GM21825 (cell line): Measurements from ENCODE around the gene TIMM13.
"Not testable (repeated sequence)": the region's sequence is repeated elsewhere in the genome, so short reads cannot be mapped to it uniquely, and the experiment has no call there.

Source experiments
- ATAC-seq: cut with Tn5 transposase; IDR thresholded peaks from one replicate; pipeline ENCODE4 v1.9.1; 2021; ENCODE audit warnings: mild to moderate bottlenecking, moderate library complexity; ENCODE audit not compliant: unreplicated experiment

Gene TIMM13

DNA sequence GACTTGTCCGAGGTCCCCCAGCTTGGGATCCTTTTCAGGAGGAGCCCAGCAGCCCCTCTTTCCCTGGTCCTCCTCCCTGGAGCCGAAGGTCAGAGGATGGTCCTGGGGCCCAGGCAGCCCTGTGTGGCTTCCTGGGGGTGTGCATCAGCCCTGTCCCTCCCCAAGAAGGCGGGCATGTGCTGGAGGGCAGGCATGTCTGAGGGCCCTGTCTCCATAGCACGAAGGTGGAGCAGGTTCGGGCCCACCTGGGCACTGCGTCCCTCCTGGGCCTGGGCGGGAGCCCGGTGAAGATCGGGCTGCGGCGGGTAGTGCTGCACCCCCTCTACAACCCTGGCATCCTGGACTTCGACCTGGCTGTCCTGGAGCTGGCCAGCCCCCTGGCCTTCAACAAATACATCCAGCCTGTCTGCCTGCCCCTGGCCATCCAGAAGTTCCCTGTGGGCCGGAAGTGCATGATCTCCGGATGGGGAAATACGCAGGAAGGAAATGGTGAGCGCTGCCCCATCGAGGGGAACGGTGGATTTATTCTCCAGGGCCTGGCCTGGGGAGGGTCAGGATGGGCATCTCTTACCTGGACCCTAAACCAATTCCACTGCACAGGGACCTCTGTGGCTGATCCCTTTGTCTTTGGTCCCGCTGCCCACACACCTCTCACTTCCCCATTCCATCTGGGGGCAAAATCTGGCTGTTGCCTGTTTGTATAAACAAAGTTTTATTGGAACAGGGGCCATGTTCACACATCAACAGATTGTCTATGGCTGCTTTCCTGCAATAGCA lies 10.9 kb downstream of the TIMM13 start:
- no peak for ATAC-seq

DNA sequence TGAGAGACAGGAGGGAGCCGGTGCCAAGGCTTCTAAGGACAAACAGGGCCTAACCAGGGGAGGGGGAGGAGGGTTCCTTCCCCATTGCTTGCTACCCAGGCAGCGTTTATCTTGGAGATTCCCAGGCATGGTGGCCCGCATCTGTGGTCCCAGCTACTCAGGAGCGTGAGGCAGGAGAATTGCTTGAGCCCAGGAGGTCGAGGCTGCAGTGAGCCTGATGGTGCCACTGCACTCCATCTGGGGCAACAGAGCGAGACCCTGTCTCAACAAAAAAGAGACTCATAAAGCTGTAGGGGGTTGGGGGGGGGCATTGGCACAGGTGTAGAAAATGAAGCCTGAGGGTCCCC lies 11.4 kb downstream of the TIMM13 start:
- ATAC-seq, result no peak

DNA sequence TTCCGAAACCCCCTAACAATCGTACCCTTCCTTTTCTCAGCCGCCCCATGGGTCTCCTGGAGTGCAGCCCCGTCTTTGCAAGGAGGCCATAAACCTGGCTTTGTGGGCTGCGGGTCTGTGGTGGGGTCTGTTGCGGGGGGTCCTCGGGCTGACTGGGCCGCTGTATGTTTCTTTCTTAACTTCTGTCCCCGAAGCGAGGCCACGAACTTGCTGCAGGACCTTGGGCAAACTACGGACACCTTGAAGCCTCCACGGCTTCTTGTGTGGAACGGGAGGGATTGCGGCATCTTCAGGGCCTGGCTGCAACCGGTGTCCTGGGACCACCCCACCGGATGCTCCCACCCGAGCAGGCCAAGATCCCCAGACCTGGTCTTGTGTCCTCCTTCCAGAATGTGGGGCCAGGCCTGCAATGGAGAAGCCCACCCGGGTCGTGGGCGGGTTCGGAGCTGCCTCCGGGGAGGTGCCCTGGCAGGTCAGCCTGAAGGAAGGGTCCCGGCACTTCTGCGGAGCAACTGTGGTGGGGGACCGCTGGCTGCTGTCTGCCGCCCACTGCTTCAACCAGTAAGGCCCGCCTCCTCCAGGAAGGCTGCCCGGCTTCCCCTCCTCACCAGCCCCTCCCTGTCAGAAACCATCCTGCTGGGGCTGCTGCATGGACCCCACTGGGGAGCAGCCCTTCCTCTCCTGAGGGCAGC lies 12.0 kb downstream of the TIMM13 start:
- no peak for ATAC-seq

DNA sequence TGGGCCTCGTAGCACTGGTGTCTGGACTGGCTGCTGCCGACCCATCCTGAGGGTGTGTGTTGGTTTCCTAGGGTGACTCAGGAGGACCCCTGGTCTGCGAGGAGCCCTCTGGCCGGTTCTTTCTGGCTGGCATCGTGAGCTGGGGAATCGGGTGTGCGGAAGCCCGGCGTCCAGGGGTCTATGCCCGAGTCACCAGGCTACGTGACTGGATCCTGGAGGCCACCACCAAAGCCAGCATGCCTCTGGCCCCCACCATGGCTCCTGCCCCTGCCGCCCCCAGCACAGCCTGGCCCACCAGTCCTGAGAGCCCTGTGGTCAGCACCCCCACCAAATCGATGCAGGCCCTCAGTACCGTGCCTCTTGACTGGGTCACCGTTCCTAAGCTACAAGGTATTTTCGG lies 13.8 kb downstream of the TIMM13 start:
- ATAC-seq, result no peak

DNA sequence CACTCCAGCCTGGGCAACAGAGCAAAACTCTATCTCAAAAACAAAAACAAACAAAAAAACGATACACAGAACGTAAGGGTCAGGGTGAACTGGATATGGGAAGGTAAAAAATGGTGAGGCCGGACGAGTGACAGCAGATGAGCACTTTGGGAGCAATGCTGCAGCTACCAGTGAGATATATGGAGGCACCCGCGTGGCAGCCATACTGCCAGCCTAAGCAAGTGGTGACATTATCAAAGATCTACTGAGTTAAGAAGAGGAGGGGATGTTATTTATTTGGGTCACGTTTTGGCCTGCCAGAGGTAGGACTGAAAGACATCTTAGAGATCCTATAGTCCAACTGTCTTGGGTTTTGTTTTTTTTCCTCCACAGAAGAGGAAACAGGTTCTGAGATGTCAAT lies 14.2 kb downstream of the TIMM13 start:
- no peak for ATAC-seq

DNA sequence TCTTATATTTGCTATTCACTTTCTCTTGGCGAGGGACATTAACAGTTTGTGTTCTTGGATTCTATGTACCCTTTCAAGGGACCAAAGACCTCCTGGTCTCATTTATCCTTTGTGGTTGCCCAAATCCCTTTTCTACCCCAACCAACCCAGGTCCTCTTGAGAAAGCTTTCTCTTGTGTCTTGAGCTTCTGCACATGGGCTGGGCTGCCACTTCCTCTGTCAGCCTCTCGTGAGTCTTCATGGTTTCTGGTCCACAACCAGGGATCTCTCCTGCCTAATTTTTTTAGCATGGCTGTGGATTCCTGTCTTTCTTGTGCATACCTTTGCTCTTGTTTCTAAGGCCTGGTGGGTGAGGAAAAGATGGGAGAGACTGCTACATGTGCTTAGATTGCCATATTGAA lies 14.9 kb downstream of the TIMM13 start:
- no peak for ATAC-seq

DNA sequence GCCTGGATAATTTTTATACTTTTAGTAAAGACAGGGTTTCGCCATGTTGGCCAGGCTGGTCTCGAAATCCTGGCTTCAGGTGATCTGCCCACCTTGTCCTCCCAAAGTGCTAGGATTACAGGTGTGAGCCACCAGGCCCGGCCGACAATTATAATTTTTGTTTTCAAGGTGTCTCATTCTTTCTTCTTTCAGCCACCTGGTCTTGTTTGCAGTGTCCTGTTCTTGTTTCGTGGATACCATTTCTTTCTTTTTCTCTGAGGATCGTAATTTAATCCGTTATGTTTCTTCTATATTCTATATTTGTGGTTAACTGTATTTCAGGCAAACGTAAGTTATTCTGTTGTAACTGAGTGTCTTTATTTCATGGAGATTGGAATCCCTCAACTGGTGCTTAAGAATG lies 15.7 kb downstream of the TIMM13 start:
- ATAC-seq, result no peak

DNA sequence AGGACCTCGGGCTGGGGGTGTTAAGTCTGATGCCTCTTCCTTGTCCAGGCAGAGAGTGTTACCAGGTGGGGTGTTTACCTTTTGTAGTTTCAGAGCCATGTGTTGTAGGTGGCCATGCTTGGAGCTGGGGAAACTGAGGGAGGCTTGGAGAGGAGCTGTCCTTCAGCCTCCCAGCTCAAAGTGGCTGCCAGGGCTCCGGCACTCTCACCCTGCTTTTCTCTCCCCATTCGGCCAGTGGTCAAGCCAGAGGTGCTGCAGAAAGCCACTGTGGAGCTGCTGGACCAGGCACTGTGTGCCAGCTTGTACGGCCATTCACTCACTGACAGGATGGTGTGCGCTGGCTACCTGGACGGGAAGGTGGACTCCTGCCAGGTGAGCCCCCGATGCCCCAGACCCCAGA lies 17.4 kb downstream of the TIMM13 start:
- no peak for ATAC-seq

DNA sequence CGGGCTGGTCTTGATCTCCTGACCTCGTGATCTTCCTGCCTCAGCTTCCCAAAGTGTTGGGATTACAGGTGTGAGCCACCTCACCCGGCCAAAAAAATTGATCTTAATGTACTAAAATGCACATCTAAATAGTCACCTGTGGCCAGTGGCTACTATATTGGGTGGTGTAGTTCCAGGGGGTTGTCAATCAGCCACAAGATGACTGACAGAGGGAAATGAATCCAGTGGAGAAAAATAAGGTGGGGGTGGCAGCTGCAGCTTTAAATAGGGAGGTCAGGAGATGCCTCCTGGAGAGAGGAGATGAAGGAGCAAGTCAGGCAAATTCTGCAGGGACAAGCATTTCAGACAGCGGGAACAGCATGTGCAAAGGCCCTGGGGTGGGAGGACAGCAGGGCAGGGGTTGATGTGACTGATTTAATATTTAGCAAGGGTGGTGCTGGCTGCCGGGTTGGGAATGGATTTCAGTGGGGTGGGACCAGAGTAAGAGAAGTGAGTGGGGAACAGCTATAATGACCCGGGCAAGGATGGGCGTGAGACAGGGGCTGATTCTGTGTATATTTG lies 18.0 kb downstream of the TIMM13 start:
- ATAC-seq, result no peak

DNA sequence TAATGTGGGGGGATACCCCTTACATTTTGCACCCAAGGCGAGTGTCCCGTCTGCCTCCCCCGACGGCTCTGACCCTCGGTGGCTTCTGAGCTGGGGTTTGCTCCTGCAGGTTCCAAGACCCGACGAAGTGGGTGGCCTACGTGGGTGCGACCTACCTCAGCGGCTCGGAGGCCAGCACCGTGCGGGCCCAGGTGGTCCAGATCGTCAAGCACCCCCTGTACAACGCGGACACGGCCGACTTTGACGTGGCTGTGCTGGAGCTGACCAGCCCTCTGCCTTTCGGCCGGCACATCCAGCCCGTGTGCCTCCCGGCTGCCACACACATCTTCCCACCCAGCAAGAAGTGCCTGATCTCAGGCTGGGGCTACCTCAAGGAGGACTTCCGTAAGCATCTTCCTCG lies 19.1 kb downstream of the TIMM13 start:
- ATAC-seq, result no peak

DNA sequence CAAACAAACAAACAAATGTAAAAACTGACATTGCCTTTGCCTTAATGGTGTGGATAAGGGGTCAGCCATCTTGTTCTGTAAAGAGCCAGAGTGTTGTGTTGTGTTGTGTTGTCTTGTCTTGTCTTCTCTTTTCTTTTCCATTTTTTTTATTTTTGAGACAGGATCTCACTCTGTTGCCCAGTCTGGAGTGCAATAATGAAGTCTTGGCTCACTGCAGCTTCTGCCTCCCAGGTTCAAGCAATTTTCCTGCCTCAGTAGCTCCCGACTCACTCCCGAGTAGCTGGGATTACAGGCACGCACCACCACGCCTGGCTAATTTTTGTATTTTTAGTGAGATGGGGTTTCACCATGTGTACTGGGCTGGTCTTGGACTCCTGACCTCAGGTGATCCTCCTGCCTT lies 27.8 kb downstream of the TIMM13 start:
- ATAC-seq, result no peak

DNA sequence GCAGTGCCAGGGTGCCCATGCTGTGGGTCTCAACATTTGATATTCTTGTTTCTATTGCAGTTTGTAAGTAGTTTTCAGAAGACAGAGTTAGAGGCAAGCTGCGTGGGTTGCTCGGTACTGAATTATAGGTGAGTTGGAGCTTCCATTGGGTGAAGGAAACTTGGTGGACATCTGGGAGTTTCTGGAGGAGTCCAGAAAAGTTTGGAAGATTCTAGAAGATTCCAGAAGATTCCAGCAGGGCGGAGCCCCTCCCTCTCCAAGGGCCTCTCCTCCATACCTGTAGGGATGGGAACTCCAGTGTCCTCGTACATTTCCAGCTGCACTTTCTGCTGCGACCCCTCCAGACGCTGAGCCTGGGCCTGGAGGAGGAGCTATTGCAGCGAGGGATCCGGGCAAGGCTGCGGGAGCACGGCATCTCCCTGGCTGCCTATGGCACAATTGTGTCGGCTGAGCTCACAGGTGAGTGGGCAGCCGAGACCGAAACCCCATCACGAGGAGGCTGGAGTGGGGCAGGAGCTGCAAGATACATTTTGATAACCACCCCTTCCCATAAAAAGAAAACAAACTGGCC lies 28.6 kb downstream of the TIMM13 start:
- ATAC-seq, result no peak

DNA sequence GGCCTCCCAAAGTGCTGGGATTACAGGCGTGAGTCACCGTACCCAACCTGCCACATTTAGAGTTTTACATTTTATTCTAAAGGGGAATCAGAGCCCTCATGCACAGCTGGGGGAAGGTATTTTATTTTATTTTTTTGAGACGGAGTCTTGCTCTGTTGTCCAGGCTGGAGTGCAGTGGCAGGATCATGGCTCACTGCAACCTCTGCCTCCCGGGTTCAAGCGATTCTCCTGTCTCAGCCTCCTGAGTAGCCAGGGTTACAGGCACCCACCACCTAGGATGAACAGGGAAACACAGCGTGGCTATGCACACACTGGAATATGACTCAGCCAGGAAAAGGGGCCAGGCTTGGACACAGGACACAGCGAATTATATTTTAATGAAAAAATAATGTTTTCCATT lies 30.2 kb downstream of the TIMM13 start:
- ATAC-seq, result not testable (repeated sequence)

DNA sequence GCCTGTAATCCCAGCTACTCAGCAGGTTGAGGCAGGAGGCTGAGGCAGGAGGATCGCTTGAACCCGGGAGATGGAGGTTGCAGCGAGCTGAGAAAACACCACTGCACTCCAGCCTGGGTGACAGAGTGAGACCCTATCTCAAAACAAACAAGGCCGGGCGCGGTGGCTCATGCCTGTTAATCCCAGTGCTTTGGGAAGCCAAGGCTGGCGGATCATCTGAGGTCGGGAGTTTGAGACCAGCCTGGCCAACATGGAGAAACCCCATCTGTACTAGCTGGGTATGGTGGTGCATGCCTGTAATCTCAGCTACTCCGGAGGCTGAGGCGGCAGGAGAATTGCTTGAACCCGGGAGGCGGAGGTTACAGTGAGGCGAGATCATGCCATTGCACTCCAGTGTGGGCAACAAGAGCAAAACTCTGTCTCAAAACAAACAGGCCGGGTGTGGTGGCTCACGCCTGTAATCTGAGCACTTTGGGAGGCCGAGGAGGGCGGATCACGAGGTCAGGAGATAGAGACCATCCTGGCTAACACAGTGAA lies 32.0 kb downstream of the TIMM13 start:
- ATAC-seq, result not testable (repeated sequence)

DNA sequence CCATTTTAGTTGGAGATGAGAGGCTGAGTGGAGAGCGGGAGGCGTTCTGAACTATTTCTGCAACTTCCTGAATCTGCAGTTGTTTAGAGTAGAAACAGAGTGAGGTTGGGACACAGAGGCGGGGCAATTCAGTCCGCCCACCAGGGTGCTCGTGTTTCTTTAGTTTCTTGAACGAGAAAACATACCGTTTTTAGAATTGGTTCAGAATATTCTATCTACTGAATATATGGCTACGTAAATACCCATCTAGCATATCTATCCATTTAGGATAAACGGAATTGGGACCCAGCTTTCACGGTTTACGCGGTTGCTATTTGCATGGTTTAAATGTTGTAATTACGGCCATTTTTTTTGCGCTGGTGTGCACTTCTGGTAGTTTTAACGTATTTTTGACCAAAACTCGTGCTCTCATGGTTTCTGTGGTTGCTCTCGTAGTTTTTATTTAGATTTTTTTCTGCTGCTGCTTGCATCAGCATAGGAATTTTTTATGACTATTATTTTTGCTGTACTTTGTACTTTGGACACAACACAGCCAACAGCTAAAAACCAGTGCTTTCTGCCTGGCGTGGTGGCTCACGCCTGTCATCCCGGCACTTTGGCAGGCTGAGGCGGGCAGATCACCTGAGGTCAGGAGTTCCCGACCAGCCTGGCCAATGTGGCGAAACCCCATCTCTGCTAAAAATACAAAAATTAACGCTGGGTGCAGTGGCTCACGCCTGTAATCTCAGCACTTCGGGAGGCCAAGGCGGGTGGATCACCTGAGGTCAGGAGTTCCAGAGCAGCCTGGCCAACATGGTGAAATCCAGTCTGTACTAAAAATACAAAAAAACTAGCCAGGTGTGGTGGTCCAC lies 32.7 kb downstream of the TIMM13 start:
- no peak for ATAC-seq

DNA sequence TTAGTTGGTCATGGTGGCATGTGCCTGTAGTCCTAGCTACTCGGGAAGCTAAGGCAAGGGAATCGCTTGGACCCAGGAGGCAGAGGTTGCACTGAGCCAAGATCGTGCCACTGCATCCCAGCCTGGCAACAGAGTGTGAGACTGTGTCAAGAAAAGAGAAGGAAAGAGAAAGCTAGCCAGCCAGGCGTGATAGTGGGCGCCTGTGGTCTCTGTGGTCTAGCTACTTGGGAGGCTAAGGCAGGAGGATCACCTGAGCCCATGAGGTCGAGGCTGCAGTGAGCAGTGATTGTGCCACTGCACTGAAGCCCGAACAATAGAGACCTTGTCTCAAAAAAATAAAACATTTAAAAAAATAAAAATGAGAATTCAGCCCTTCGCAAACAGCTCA lies 33.3 kb downstream of the TIMM13 start:
- no peak for ATAC-seq

DNA sequence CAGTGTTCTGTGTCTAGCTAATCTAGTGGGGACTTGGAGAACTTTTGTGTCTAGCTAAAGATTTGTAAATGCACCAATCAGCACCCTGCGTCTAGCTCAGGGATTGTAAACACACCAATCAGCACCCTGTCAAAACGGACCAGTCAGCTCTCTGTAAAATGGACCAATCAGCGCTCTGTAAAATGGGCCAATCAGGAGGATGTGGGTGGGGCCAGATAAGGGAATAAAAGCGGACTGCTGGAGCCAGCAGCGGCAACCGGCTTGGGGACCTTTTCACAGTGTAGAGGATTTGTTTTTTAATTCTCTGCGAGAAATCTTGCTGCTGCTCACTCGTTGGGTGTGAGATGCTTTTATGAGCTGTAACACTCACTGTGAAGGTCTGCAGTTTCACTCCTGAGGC lies 34.5 kb downstream of the TIMM13 start:
- ATAC-seq, result not testable (repeated sequence)

DNA sequence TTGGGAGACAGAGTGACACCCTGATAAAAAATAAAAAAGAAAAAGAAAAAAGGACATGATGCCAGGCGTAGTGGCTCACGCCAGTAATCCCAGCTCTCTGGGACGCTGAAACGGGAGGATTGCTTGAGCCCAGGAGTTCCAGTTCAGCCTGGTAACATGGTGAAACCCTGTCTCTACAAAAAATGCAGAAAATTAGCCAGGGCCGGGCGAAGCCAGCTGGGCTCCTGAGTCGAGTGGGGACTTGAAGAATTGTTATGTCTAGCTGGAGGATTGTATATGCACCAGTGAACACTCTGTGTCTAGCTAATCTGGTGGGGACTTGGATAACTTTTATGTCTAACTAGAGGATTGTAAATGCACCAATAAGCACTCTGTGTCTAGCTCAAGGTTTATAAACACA lies 35.0 kb downstream of the TIMM13 start:
- no peak for ATAC-seq

DNA sequence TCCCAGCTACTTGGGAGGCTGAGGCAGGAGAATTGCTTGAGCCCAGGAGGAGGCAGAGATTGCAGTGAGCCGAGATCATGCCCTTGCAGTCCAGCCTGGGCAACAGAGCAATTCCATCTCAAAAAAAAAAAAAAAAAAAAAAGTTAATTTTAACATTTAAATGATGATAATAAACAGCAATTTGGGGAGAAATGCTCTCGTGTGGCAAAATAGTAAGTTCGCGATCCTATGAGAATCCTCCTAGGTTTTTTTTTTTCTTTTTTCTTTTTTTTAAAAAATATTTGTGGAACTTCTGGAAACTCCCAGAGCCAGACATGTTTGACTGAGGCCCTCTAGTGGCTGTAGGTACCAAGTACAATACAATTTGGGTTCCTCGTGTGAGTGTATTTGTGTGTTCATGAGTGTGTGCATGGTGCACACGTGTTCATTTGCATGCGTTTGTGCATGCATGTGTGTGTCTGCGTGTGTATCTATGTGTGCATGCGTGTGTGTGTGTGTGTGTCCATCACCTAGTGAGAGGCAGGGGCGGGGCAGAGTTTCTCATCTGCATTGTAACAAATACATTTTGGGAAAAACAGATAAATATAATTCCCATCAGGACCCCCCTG lies 36.2 kb downstream of the TIMM13 start:
- ATAC-seq, result no peak

DNA sequence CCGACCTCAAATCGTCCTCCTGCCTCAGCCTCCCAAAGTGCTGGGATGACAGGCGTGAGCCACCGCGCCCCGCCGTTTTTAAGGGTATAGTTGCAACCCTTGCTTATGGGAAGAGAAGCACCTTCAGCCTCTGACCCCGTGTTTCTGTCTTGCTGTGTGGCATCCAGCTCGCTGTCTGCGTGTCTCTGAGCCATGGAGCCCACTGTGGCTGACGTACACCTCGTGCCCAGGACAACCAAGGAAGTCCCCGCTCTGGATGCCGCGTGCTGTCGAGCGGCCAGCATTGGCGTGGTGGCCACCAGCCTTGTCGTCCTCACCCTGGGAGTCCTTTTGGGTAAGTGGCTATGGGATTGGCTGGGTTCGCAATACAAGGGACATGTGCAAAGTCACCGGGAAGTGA lies 37.8 kb downstream of the TIMM13 start:
- ATAC-seq, result no peak
